KBM-7 (cell line): ENCODE results near the gene DHX34.
"Not testable (repeated sequence)": the region's sequence is repeated elsewhere in the genome, so short reads cannot be mapped to it uniquely, and the experiment has no call there.

Experiments
- DNase-seq: peaks from one replicate; pipeline ENCODE4 v3.0.0-alpha.2; 2015
- in situ Hi-C: fragments of 300-500 bp; cut with MboI; formaldehyde crosslinking; loops from 2 replicates; pipeline ENCODE4 v1.14.3; 2020; ENCODE audit warnings: low sequenced_read_pairs, low pct_unique_long_range_greater_than_20kb, mixed read lengths

The DHX34 gene

DNA sequence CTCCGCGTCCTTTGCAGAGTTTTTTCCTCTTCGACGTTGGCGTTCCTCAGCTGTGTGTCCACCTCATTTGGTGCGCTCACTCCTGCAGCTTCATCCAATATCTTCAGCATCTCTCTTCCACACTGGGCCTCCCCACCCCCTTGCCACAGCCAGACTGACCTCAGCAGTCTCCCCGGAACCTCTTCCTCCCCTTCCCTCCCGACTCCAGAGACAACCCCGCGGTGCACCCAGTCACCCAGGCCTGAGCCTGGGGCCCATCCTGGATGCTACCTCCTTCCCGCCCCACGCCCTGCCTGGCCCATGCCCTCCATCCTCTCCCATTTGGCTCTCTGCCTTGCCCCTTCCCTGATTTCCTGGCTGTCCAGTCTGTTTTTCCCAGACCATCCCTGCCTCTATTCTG lies 25.2 kb upstream of the DHX34 start:
- no peak for DNase-seq
- in situ Hi-C loops = no loop called here

GRCh38 chr19:47324502-47324901 lies 24.6 kb upstream of the DHX34 start:
- in situ Hi-C loops = no loop called here
- peak; percentile 83 for DNase-seq

GRCh38 chr19:47330466-47330869 lies 18.6 kb upstream of the DHX34 start:
- in situ Hi-C loops = no loop called here

DNA sequence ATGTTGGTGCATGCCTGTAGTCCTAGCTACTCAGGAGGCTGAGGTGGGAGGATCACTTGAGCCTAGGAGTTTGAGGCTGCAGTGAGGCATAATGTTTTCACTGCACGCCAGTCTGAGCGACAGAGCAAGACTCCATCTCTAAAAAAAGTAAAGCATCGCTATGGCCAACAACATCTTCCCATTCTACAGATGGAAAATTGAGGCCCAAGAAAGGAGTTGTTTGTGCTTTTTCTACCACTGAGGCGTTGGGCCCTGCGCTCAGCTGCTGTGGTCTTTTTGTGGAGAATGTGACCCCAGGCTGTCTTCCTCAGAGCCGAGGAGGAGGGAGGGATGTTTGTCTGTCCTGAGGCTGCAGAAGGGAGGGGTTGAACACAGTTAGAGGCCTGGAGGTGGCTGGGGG lies 17.6 kb upstream of the DHX34 start:
- no peak for DNase-seq
- in situ Hi-C loops = no loop called here

More at GRCh38 chr19:47330466-47330869, 18.6 kb upstream of the DHX34 start:
- no peak for DNase-seq

DNA sequence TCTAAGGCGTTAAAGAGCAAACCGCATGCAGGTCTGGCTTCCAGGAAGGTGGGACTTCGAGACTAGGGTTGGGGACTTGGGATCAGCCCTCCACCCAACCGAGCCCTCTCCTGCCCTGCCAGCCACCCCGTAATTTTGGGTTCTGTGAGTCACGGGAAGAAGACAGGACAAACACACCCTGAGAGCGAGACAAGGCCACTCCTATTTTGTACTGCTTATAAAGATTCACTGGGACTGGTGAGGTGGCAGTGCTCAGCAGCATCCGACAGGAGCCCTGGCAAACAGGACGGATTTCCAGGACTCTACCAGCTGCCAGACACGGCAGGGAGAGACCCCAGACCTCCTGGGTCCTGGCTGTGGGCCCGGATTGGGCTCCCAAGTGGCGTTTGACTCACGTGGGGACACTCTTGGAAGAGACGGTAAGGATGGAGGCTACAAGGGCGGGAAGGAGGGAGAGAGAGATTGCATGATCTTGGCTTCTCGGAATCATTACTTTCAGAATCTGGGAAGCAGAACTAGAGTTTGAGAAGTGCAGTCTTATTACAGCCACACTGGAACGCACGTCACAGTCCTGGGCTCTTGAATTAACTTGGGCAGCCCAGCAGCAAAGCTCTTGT lies 17.1 kb upstream of the DHX34 start, which contains the start of gene C5AR2:
C5AR2 (plus strand) TSS at position 245 of the 617 bp plus-strand sequence. CDS start 8,625 bp downstream, outside the sequence.
- no peak for DNase-seq
- in situ Hi-C loops = no loop called here

DNA sequence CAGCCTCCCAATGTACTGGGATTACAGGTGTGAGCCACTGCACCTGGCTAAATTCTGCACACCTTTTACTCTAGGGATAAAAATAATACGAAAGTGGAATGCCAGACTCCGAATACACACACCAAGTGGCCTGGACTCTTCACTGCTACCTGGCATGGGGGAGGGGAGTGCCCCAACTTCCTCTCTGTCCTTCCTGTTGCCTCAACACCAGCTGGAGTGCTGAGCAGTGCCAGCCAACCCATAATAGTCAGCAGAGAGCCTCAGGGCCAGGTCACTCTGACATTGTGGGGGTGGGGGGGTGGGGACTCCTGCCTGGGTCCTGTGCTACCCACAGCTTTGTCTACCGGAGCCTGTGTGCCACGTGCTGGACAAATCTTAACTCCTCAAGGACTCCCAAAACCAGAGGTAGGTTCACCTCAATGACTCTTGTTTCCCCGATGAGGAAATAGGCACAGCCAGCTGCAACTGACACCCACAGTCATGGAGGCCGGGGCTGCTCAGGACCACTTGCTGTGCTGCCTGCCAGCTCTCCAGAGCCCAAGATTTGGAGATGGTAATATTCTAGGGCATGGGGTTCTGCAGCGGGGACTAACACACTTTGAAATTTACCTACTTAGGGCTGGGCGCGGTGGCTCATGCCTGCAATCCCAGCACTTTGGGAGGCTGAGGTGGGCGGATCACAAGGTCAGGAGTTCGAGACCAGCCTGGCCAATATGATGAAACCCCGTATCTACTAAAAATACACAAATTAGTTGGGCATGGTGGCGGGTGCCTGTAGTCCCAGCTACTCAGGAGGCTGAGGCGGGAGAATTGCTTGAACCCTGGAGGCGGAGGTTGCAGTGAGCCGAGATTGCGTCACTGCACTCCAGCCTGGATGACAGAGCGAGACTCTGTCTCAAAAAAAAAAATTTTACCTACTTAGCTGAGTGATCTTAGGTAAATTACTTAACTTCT lies 12.1 kb upstream of the DHX34 start:
- DNase-seq = peak; percentile 88
- in situ Hi-C loops = not testable (repeated sequence)

DNA sequence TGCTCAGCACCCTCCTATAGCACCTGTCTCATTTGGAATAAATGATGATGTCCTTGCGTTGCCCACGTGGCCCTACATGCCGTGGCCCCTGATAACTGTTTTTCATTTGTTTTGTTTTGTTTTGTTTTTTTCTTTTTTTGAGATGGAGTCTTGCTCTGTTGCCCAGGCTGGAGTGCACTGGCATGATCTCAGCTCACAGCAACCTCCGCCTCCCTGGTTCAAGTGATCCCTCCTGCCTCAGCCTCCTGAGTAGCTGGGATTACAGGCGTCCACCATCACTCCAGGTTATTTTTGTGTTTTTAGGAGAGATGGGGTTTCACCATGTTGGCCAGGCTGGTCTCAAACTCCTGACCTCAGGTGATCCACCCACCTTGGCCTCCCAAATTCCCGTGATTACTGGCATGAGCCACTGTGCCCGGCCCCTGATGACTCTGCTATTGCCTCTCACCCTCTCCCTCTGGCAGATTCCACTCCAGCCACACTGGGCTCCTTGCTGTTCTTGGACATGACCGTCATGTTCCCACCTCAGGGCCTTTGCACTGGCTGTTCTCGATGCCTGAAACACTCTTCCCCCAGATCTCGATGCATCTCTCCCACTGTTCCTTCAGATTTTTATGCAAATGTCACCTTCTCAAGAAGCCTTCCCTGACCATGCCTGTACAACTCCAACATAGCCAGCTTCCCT lies 9.8 kb upstream of the DHX34 start:
- in situ Hi-C loops = no loop called here
- no peak for DNase-seq

- no peak for DNase-seq
- in situ Hi-C loops = no loop called here
Measured at GRCh38 chr19:47340477-47341208, 8.5 kb upstream of the DHX34 start.

GRCh38 chr19:47341734-47342133 lies 7.4 kb upstream of the DHX34 start:
- in situ Hi-C loops = no loop called here
- DNase-seq = no peak

DNA sequence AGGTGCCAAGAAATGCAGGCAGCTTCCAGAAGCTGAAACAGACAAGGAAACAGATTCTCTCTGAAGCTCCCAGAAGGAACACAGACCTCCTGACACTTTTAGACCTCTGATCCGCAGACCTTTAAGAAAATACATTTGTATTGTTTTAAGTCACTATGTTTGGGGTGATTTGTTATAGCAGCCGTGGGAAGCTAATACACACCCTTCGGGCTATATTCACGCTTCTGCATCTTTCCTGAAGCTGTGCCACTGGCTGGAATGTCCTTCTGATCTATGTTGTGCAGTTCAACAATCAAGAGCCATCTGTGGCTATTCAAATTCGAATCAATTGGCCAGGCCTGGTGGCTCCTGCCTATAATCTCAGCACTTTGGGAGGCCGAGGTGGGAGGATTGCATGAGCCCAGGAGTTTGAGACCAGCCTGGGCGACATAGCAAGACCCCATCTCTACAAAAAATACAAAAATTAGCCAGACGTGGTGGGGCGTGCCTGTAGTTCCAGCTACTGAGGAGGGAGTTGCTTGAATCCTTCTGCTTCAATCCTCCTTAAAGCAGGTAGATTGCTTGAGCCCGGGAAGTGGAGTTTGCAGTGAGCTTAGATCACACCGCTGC lies 5.8 kb upstream of the DHX34 start:
- in situ Hi-C loops = no loop called here
- DNase-seq = no peak

DNA sequence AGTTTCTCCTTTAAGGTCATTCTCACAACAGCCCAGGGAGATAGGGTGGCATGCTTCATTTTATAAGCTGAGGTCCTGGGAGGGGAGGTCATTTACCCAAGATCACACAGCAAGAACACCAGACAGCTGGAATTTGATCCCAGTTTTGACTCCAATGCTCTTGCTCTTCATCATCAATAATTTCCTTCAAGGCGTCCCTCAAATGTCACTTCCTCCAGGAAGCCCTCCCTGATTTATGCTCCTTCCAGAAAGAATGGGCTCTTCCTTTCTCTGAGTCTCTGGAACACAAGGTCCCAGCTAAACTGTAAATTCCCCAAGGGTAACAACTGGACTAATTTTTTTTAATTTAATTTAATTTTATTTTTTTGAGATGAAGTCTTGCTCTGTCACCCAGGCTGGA lies 4.7 kb upstream of the DHX34 start:
- DNase-seq = no peak
- in situ Hi-C loops = no loop called here

DNA sequence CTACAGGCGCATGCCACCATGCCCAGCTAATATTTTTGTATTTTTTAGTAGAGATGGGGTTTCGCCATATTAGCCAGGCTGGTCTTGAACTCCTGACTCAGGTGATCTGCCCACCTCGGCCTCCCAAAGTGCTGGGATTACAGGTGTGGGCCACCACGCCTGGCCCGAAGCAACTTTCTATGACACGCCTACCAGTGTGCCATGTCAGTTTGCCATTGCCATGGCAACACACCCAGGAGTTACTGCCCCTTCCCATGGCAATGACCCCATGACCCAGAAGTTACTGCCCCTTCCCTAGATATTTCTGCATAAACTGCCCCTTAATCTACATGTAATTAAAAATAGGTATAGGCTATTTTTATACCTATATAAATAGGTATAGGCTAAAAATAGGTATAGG lies 3.1 kb upstream of the DHX34 start:
- in situ Hi-C loops, DNase-seq: not testable (repeated sequence)

DNA sequence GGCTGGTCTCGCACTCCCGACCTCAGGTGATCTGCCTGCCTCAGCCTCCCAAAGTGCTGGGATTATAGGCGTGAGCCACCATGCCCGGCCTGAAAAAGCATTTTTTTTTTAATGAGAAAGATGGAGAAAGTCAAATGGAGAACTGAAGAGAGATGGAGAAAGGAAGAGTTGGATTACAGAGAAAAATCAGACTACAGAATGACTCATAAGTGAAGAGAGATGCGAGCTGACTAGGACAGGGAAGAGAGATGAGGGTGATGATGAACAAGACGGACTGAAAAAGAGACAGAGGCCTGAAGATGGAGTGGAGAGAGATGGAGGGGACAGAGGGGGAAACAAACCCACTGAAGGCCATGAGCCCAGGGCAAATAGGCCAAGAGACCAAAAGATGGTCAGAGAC lies 1.5 kb downstream of the DHX34 start:
- no peak for DNase-seq
- in situ Hi-C loops = no loop called here

DNA sequence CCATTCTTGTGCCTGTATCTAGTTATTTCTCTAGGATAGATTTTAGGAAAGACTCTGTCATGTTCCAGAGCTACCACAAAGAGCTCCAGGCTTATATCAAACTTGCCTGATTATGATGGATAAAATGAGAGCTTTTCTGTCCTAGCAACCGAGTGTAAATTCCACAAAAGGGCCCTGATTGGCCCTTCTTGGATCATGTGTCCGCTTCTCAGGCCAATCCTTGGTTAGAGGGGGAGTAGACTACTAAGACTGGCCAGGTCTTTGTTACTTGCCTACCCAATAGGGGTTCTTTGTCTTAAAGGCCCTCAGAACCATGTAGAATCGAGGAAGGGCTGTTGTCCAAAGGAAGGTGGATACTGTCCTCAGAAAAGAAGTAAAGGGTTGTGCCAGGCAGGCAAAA lies 2.4 kb downstream of the DHX34 start:
- DNase-seq = no peak

DNA sequence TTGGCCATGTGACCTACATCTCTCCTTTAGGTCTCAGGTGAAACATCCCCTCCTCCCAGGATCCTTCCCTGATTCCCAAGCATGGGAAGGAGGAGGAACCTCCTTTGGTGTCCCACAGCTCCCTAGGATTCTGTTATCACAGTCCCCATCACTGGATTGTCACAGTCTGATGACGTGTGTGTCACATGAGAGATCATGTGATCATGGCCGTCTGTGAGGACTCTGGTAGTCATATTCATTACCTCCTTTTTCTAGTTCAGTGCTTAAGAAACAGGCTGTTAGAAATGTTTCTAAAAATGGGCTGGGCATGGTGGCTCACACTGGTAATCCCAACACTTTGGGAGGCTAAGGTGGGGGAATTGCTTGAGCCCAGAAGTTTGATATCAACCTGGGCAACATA lies 3.0 kb downstream of the DHX34 start:
- DNase-seq = no peak
- in situ Hi-C loops = no loop called here

More for the DNA sequence above, 2.4 kb downstream of the DHX34 start:
- in situ Hi-C loops = no loop called here

DNA sequence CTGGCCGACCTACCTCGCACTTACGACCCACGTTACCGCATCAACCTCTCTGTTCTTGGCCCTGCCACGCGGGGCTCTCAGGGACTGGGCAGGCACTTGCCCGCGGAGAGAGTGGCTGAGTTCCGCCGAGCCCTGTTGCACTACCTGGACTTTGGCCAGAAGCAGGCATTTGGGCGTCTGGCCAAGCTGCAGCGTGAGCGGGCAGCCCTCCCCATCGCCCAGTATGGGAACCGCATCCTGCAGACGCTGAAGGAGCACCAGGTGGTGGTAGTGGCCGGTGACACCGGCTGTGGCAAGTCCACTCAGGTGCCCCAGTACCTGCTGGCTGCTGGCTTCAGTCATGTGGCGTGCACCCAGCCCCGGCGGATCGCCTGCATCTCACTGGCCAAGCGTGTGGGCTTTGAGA lies 4.2 kb downstream of the DHX34 start:
- in situ Hi-C loops = no loop called here
- no peak for DNase-seq

DNA sequence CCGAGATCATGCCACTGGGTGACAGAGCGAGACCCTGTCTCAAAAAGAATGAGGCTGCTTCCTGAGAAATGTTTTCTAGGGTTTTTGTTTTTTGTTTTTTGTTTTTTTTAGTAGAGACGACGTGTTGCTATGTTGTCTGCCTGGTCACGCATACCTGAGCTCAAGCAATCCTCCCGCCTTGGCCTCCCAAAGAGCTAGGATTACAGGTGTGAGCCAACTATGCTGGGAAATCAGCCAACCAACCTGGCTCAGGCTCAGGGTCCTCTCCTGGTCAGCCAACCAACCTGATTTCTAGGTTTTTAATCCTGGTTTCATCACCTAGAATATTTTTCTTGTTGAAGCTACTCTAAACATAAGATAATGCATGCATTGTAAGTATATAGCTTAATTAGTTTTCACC lies 7.8 kb downstream of the DHX34 start:
- in situ Hi-C loops = no loop called here
- DNase-seq = no peak

GRCh38 chr19:47357788-47358680 lies 8.9 kb downstream of the DHX34 start:
- in situ Hi-C loops = no loop called here
- DNase-seq = no peak
